ENCODE measurements around the gene CPE.

Gene CPE

GRCh38 chr4:165364452-165365080, 14.2 kb upstream of the CPE start:
- H3K4me3 ChIP-seq (replicated peaks; ENCODE audit: low read depth, low read length), result no peak overlapping the region
- DNase-seq (ENCODE audit: low read depth), result peak; percentile 85
- TF ChIP-seq CTCF (IDR thresholded peaks at IDR 0.05; ENCODE audit: low read length, missing control alignments), result no peak

DNA sequence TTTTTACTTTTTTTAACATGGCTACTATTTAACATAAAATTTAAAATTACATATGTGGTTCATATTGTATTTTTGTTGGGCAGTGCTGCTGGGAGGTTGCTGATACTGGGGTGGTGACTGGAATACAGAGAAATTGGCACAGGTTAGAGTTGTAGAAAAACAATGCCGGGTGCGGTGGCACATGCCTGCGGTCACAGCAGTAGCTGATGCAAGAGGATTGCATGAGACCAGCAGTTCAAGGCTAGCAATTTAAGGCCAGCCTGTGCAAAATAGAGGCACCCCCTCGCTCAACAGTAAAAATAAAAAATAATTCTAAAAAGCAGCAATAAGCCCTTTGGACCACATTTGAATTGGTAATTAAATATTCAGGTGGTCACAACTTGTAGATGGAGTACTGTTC, 11.8 kb upstream of the CPE start:
- H3K4me3 ChIP-seq (replicated peaks; ENCODE audit: low read depth, low read length), result no peak overlapping the region
- TF ChIP-seq CTCF (IDR thresholded peaks at IDR 0.05; ENCODE audit: low read length, missing control alignments), result no peak
- no peak for DNase-seq (ENCODE audit: low read depth)

GRCh38 chr4:165368114-165368513, 10.7 kb upstream of the CPE start:
- no peak for TF ChIP-seq CTCF (IDR thresholded peaks at IDR 0.05; ENCODE audit: low read length, missing control alignments)
- DNase-seq (ENCODE audit: low read depth), result no peak
- H3K4me3 ChIP-seq (replicated peaks; ENCODE audit: low read depth, low read length), result no peak overlapping the region

GRCh38 chr4:165368567-165368966, 10.2 kb upstream of the CPE start:
- H3K4me3 ChIP-seq (replicated peaks; ENCODE audit: low read depth, low read length), result no peak overlapping the region
- no peak for DNase-seq (ENCODE audit: low read depth)
- no peak for TF ChIP-seq CTCF (IDR thresholded peaks at IDR 0.05; ENCODE audit: low read length, missing control alignments)

GRCh38 chr4:165369522-165369921, 9.3 kb upstream of the CPE start:
- DNase-seq (ENCODE audit: low read depth), result peak; percentile 51
- TF ChIP-seq CTCF (IDR thresholded peaks at IDR 0.05; ENCODE audit: low read length, missing control alignments), result no peak
- H3K4me3 ChIP-seq (replicated peaks; ENCODE audit: low read depth, low read length), result no peak overlapping the region

- no peak overlapping the region for H3K4me3 ChIP-seq (replicated peaks; ENCODE audit: low read depth, low read length)
- no peak for TF ChIP-seq CTCF (IDR thresholded peaks at IDR 0.05; ENCODE audit: low read length, missing control alignments)
- DNase-seq (ENCODE audit: low read depth), result no peak
Observed at GRCh38 chr4:165370530-165370929, 8.3 kb upstream of the CPE start.

- H3K4me3 ChIP-seq (replicated peaks; ENCODE audit: low read depth, low read length), result no peak overlapping the region
- no peak for TF ChIP-seq CTCF (IDR thresholded peaks at IDR 0.05; ENCODE audit: low read length, missing control alignments)
- no peak for DNase-seq (ENCODE audit: low read depth)
Observed at GRCh38 chr4:165375465-165375864, 3.3 kb upstream of the CPE start.
